Measurements from ENCODE around the gene LRRC47. TPM values are rescaled to one million over a fixed set of nuclear protein-coding genes. Genes with fewer than 3 reads are reported as not detected.

The LRRC47 gene
- polyA plus RNA-seq, 1 experiment: 17.7 TPM

GRCh38 chr1:3799976-3800685, 3.8 kb upstream of the LRRC47 start:
- Histone ChIP-seq H3K27me3 (ENCODE audit: control insufficient read depth, insufficient read depth, low read length) (peaks cover 3% of the 10 kb centered on the region), H3K4me3 (ENCODE audit: low read depth, low read length) (no peak overlapping the region), H3K36me3 (ENCODE audit: control insufficient read depth, insufficient read depth, low read length) (no peaks in the 10 kb centered on the region)
- CTCF ChIA-PET: interaction anchor here (3.4 kb wide), 1 partner anchor 347 kb away, joined by 13 read pairs; the partner anchor contains the start of gene ARHGEF16
- no peak for TF ChIP-seq CTCF (IDR thresholded peaks at IDR 0.05; ENCODE audit: insufficient read depth, low read depth, low read length)
- POLR2A ChIA-PET: no interaction called here
- no peak for DNase-seq (ENCODE audit: low read depth)

- POLR2A ChIA-PET: no interaction called here
Observed at GRCh38 chr1:3795453-3796214, 664 bp downstream of the LRRC47 start.

GRCh38 chr1:3790952-3791351, 5.3 kb downstream of the LRRC47 start:
- TF ChIP-seq CTCF (IDR thresholded peaks at IDR 0.05; ENCODE audit: insufficient read depth, low read depth, low read length): no peak
- ChIA-PET POLR2A (no interaction called here), CTCF (no interaction called here)
- Histone ChIP-seq H3K36me3 (ENCODE audit: control insufficient read depth, insufficient read depth, low read length) (peaks cover 23% of the 10 kb centered on the region), H3K27me3 (ENCODE audit: control insufficient read depth, insufficient read depth, low read length) (no peaks in the 10 kb centered on the region), H3K4me3 (ENCODE audit: low read depth, low read length) (no peak overlapping the region)
- no peak for DNase-seq (ENCODE audit: low read depth)

More at GRCh38 chr1:3795453-3796214, 664 bp downstream of the LRRC47 start:
- Histone ChIP-seq H3K4me3 (ENCODE audit: low read depth, low read length) (peak overlapping the region; percentile 89), H3K27me3 (ENCODE audit: control insufficient read depth, insufficient read depth, low read length) (peaks cover 2% of the 10 kb centered on the region), H3K36me3 (ENCODE audit: control insufficient read depth, insufficient read depth, low read length) (peaks cover under 1% of the 10 kb centered on the region; the same call in 1 of the 2 replicates)
- no peak for TF ChIP-seq CTCF (IDR thresholded peaks at IDR 0.05; ENCODE audit: insufficient read depth, low read depth, low read length)
- no peak for DNase-seq (ENCODE audit: low read depth)
- CTCF ChIA-PET: interaction anchor here (0.6 to 2.5 kb wide), 5 partner anchors 11 to 343 kb away, joined by 3 to 7 read pairs (median 3); no protein-coding TSS in a partner anchor

GRCh38 chr1:3790500-3790923, 5.8 kb downstream of the LRRC47 start:
- Histone ChIP-seq H3K36me3 (ENCODE audit: control insufficient read depth, insufficient read depth, low read length) (peaks cover 23% of the 10 kb centered on the region), H3K27me3 (ENCODE audit: control insufficient read depth, insufficient read depth, low read length) (no peaks in the 10 kb centered on the region), H3K4me3 (ENCODE audit: low read depth, low read length) (no peak overlapping the region)
- CTCF ChIA-PET: interaction anchor here (1.4 kb wide), 1 partner anchor 12 kb away, joined by 3 read pairs; no protein-coding TSS in a partner anchor
- DNase-seq (ENCODE audit: low read depth): no peak
- POLR2A ChIA-PET: no interaction called here
- no peak for TF ChIP-seq CTCF (IDR thresholded peaks at IDR 0.05; ENCODE audit: insufficient read depth, low read depth, low read length)

Measured in BJ (cell line).